ENCODE measurements around the gene CCDC6.
"Not testable (repeated sequence)": the region's sequence is repeated elsewhere in the genome, so short reads cannot be mapped to it uniquely, and the experiment has no call there.

The CCDC6 gene

DNA sequence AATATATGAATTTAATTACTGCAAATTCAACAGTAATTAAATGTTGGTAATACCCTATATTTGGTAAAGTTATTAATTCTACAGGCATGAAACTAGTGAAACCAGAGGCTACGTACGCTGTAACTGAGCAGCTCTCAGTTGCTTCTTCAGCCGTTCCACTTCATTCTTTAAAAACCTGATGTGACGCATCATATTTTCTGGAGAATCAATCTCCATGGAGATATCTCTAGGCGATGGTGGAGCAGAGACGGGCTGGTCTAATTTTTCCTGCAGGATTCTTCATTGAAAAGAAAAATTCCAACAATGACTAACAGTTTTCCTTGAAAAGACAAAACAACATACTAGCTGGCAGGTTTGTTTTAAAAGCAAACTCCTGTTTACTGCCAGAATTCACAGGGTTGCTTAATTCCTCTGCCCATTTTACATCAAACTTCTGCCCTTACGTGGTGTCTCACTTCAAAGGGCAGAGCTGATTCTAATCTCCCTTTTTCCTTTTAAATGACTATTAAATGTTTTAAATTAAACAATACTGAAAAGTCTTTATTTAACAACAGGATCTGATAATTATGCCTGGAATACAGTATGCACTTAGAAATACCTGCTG, 93.7 kb downstream of the CCDC6 start:
- DNase-seq (ENCODE audit: low read depth, low spot score), result no peak

- no peak for DNase-seq (ENCODE audit: low read depth, low spot score)
These were observed 96.7 kb downstream of the CCDC6 start for GRCh38 chr10:59809644-59809974.

- peak; percentile 25 for DNase-seq (ENCODE audit: low read depth, low spot score)
These were observed 97.3 kb downstream of the CCDC6 start for GRCh38 chr10:59808896-59809643.

DNA sequence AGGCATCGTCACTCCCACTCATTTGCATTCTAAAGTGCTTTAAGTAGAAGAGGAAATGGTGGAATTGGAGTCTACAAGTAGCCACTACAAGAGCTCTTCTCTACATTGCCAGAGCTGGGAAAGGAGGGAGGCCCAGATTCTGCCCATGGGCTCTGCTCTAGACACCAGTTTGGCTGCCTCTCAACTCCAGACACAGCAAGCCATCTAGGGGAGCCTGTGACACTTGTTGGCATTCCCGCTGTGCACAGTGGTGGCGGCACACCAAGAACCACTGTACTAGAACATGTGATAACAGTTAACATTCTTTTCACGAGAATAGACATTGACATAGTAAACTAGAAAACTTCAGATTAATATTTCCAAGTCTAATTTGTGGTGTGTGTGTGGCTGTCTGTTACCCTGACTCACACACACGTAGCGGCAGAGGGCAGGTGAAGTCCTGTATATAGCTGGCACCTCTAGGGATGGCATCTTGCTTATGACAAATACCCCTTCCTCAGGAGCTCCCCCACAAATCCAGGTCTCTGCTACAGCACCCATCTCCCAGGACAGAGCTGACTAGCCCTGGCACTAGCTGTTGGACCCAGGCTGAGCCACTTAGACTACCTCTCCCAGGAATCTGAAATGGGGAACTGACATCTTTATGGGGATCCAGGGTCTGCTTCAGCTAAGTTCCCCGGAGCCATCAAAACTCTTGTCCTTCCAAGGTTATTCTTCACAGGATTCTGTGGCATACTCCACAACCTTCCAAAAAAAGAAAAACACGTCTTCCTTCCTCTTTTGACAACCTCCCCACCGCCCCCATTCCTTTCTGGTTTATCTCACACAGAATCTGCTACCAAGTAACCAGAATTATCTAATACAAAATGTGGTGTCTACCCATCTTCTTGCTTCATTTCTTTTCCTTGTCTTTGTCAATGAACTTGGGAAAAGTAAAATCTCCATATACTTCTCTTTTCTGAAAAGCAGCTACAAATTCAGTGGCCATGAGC, 98.4 kb downstream of the CCDC6 start:
- no peak for DNase-seq (ENCODE audit: low read depth, low spot score)

DNA sequence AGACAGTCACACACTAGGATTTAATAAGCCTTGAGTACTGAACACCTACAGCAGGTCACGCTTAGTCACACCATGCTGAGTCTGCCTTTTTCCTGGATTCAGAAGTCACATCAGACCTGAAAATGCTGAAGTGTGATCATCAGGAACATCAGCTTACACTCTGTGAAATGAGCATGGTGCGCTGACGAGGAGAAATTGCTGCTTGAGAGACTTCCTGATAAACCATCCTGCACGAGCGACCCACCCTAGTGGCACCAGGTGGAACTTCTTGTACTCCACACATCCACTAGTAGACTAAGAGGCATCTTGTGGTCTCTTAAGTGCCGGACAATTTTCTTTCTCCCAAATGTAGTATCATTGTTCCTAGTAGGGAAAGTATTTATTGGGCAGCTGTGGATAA, 101.3 kb downstream of the CCDC6 start:
- DNase-seq (ENCODE audit: low read depth, low spot score), result no peak

- no peak for DNase-seq (ENCODE audit: low read depth, low spot score)
These were observed 102.1 kb downstream of the CCDC6 start for GRCh38 chr10:59804220-59804619.

DNA sequence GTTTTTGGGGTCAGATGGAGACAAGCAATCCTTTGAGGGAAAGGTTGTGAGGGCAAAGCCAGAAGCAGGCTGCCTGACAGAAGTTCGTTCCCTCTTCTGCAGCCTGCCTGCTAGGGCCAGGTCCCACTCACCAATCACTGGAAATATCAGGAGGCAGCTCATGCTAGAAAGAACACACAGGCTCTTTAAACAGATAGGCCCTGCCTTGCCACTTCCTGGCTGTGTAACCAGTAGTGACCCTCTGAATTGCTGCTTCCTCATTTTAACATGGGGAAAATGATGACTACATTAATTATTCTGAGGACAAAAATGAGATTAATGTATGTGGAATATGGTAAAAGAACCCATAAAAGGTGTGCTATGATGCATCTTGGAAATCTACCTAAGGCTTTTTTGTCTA, 102.6 kb downstream of the CCDC6 start:
- DNase-seq (ENCODE audit: low read depth, low spot score), result no peak

DNA sequence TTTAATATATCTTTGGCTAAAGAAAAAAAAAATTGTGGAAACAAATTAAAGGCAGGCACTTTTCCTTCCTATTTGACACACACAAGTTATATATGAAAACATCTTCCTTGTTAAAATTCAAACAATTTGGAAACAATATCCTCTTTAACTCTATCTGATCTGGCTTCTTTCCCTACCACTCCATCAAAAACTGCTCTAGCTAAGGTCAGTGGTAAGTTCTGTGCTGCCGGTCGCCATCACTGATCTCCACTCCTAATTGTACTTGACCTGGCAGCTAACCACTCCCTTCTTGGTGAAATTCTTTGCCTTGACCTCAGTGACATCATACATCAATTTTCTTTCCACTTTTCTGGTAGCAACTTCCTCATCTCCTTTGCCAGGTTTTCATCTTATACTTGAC, 105.2 kb downstream of the CCDC6 start:
- no peak for DNase-seq (ENCODE audit: low read depth, low spot score)

- no peak for DNase-seq (ENCODE audit: low read depth, low spot score)
These were observed 106.9 kb downstream of the CCDC6 start for GRCh38 chr10:59799421-59799820.

- DNase-seq (ENCODE audit: low read depth, low spot score), result no peak
These were observed 112.4 kb downstream of the CCDC6 start for GRCh38 chr10:59793919-59794318.

GRCh38 chr10:59792812-59793211, 113.5 kb downstream of the CCDC6 start:
- DNase-seq (ENCODE audit: low read depth, low spot score), result no peak

DNA sequence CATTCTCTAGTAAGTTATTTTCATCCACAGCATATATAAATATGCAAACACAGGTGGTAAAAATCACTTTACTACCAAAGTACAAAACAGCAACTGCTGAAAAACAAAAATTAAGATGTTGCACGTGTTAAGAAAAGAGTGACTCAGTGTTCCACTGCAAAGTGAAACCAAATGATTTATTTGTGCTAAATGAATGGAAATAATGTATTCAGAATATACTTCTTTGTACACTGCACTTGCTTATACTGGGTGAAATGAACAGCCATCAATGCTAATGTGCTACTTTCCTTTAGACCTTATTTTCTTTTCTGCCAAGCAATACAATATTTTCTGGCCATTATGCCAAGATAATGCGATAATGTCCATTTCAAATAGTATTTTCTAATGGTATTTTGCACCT, 114.8 kb downstream of the CCDC6 start:
- no peak for DNase-seq (ENCODE audit: low read depth, low spot score)

GRCh38 chr10:59790080-59790479, 116.3 kb downstream of the CCDC6 start:
- DNase-seq (ENCODE audit: low read depth, low spot score), result not testable (repeated sequence)

GRCh38 chr10:59788914-59789313, 117.4 kb downstream of the CCDC6 start:
- not testable (repeated sequence) for DNase-seq (ENCODE audit: low read depth, low spot score)

DNA sequence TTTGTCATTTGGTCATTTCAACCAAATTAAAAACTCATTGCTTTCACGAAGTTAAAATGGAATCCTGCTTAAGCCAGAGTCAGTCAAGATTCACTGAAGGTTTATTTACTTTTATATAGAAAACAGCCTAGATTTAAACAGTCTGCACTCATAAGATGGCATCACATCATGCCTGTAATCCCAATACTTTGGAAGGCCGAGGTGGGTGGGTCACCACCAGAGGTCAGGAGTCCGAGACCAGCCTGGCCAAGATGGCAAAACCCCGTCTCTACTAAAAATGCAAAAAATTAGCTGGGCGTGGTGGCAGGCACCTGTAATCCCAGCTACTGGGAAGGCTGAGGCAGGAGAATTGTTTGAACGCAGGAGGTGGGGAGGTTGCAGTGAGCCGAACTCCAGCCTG, 119.3 kb downstream of the CCDC6 start:
- not testable (repeated sequence) for DNase-seq (ENCODE audit: low read depth, low spot score)

GRCh38 chr10:59785476-59785875, 120.9 kb downstream of the CCDC6 start:
- not testable (repeated sequence) for DNase-seq (ENCODE audit: low read depth, low spot score)

GRCh38 chr10:59781511-59781910, 124.8 kb downstream of the CCDC6 start:
- no peak for DNase-seq (ENCODE audit: low read depth, low spot score)

DNA sequence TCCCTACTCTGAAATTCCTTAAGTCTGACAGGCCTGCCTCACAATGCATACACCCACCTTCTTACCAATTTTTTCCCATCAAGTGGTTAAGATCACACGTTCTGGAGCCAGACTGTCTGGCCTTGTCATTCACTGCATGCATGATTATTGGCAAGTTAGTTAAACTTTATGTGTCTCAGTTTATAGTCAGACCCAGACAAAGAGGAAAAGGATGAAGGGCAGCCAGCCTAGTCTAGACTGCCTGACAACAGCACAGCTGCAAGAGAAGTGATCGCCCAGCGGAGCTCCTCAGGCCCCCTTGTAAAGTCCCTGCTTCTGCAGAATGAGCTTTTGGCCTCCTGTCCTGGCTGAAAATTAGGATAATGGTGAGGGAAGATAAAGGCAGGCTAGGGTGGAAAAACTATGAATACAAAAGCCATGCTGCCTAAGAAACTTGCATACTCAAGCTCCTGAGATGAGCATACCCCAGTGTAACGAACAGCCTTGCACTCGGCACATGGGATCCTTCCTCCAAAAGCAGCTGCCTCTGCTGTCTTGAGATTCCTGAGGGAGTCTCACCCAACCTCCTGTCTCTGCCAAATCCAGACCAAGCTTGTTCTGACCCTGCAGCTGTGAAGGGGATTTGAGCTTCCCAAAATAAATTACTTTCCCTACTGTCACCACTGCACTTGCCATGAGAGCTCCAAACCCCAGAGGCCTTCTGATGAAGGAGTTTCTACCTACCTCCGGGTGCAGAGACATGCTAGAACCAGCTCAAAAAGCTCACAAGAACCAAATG, 126.4 kb downstream of the CCDC6 start:
- no peak for DNase-seq (ENCODE audit: low read depth, low spot score)

- no peak for DNase-seq (ENCODE audit: low read depth, low spot score)
These were observed 131.9 kb downstream of the CCDC6 start for GRCh38 chr10:59774451-59774850.

DNA sequence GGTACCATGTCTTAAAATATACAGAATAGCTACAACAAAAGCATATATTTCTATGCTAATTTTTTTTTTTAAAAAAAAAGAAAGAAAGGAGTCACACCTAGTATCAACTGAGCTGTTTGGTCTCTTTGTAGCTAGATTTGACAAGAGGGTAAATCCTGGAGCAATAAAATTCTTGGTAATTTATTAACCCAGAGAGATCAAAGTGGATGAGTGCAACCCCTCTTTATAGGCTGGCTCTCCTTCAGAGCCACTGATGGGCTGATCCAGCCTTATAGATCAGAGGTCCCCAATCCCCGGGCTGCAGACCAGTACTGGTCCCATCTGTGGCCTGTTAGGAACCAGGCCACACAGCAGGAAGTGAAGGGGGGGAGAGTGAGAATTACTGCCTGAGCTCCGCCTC, 133.3 kb downstream of the CCDC6 start:
- DNase-seq (ENCODE audit: low read depth, low spot score), result no peak

- no peak for DNase-seq (ENCODE audit: low read depth, low spot score)
These were observed 135.1 kb downstream of the CCDC6 start for GRCh38 chr10:59771162-59771807.

All from activated CD4-positive, CD25-positive, alpha-beta regulatory T cell treated with anti-CD3 and anti-CD28 coated beads, Interleukin-2, amount 50 U/mL, for 16 hours (primary cell).